Progenitor cell of endocrine pancreas (in vitro differentiated cells): ENCODE measurements around the gene PAM. TPM values are rescaled to one million over a fixed set of nuclear protein-coding genes. Genes with fewer than 3 reads are reported as not detected.
"Not testable (repeated sequence)": the region's sequence is repeated elsewhere in the genome, so short reads cannot be mapped to it uniquely, and the experiment has no call there.

Source experiments
- DNase-seq: peaks from one replicate; pipeline ENCODE4 v3.0.0; 2021; ENCODE audit warnings: low spot score; ENCODE audit not compliant: unreplicated experiment
- H3K27ac Mint-ChIP-seq: 2 replicates; pipeline ENCODE4 v1.8.0; 2021; ENCODE audit warnings: mild to moderate bottlenecking, moderate library complexity, mixed read lengths
- H3K27me3 Mint-ChIP-seq: 2 replicates; pipeline ENCODE4 v1.8.0; 2021; ENCODE audit warnings: mixed read lengths
- H3K36me3 Mint-ChIP-seq: 2 replicates; pipeline ENCODE4 v1.8.0; 2022; ENCODE audit warnings: mixed read lengths; ENCODE audit not compliant: insufficient read depth
- H3K4me1 Mint-ChIP-seq: 2 replicates; pipeline ENCODE4 v1.8.0; 2021; ENCODE audit warnings: low read depth, mixed read lengths
- H3K4me3 Mint-ChIP-seq: 2 replicates; pipeline ENCODE4 v1.8.0; 2021; ENCODE audit warnings: low read depth, mild to moderate bottlenecking, moderate library complexity, mixed read lengths
- H3K9me3 Mint-ChIP-seq: 2 replicates; pipeline ENCODE4 v1.8.0; 2021; ENCODE audit warnings: low read depth, mixed read lengths
- CTCF ChIP-seq: fragments of 200-600 bp; sonication (generic); IDR thresholded peaks from one replicate; pipeline ENCODE4 v1.5.0; 2021; ENCODE audit warnings: antibody characterized with exemption, mild to moderate bottlenecking; ENCODE audit not compliant: unreplicated experiment
- total RNA-seq: library from RNA; stranded (reverse); gene quantifications from 2 replicates; pipeline ENCODE4 v1.2.1, GENCODE V29; 2021

The PAM gene
- total RNA-seq, 1 donor from 2014 or later: 111 TPM

DNA sequence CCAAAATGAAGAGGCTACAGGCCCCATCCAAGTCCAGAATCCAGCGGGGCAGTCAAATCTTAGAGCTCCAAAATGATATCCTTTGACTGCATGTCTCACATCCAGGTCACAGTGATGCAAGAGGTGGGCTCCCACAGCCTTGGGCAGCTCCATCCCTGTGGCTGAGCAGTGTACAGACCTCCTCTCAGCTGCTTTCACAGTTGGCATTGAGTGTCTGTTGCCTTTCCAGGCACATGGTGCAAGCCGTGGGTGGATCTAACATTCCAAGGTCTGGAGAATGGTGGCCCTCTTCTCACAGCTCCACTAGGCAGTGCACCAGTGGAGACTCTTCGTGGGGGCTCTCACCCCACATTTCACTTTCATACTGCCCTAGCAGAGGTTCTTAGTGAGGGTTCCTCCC, 244.1 kb downstream of the PAM start:
- Mint-ChIP-seq H3K4me1 (peaks cover 7% of the 10 kb centered on the region), H3K4me3 (no peak overlapping the region), H3K36me3 (no peaks in the 10 kb centered on the region), H3K9me3 (peaks cover 4% of the 10 kb centered on the region), H3K27me3 (no peaks in the 10 kb centered on the region), H3K27ac (no peak overlapping the region)
- no peak for TF ChIP-seq CTCF
- DNase-seq: no peak

GRCh38 chr5:102999621-103000020, 244.5 kb downstream of the PAM start:
- not testable (repeated sequence) for H3K9me3 Mint-ChIP-seq, H3K4me3 Mint-ChIP-seq, DNase-seq, H3K27me3 Mint-ChIP-seq, H3K4me1 Mint-ChIP-seq, H3K27ac Mint-ChIP-seq, H3K36me3 Mint-ChIP-seq

DNA sequence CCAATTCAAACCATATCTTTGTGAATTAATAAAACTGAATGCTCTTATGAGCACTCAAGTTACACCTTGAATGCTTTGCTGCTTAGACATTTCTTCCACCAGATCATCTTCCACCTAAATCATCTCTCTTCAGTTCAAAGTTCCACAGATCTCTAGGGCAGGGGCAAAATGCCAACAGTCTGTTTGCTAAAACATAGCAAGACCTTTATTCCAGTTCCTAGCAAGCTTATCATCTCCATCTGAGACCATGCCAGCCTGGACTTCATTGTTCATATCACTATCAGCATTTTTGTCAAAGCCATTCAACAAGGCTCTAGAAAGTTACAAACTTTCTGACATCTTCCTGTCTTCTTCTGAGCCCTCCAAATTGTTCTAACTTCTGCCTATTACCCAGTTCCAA, 245.0 kb downstream of the PAM start:
- H3K4me1 Mint-ChIP-seq: peaks cover 7% of the 10 kb centered on the region
- H3K27me3 Mint-ChIP-seq: no peaks in the 10 kb centered on the region
- no peak overlapping the region for H3K27ac Mint-ChIP-seq
- H3K36me3 Mint-ChIP-seq: no peaks in the 10 kb centered on the region
- TF ChIP-seq CTCF: no peak
- DNase-seq: no peak
- no peak overlapping the region for H3K4me3 Mint-ChIP-seq
- H3K9me3 Mint-ChIP-seq: peaks cover 4% of the 10 kb centered on the region

GRCh38 chr5:103003872-103004271, 248.8 kb downstream of the PAM start:
- H3K27me3 Mint-ChIP-seq: no peaks in the 10 kb centered on the region
- H3K9me3 Mint-ChIP-seq: peaks cover 4% of the 10 kb centered on the region
- no peak for DNase-seq
- no peaks in the 10 kb centered on the region for H3K36me3 Mint-ChIP-seq
- TF ChIP-seq CTCF: no peak
- H3K4me1 Mint-ChIP-seq: no peaks in the 10 kb centered on the region
- no peak overlapping the region for H3K27ac Mint-ChIP-seq
- H3K4me3 Mint-ChIP-seq: no peak overlapping the region

GRCh38 chr5:103005276-103005675, 250.2 kb downstream of the PAM start:
- Mint-ChIP-seq H3K4me3 (no peak overlapping the region), H3K9me3 (no peaks in the 10 kb centered on the region)

More at GRCh38 chr5:103005276-103005675, 250.2 kb downstream of the PAM start:
- no peak for TF ChIP-seq CTCF
- DNase-seq: no peak
- no peaks in the 10 kb centered on the region for H3K27me3 Mint-ChIP-seq
- H3K27ac Mint-ChIP-seq: no peak overlapping the region
- H3K36me3 Mint-ChIP-seq: peaks cover 2% of the 10 kb centered on the region
- no peaks in the 10 kb centered on the region for H3K4me1 Mint-ChIP-seq
